K562 (cell line): ENCODE data around the gene NRXN3. TPM values are rescaled to one million over a fixed set of nuclear protein-coding genes. Genes with fewer than 3 reads are reported as not detected.

Source experiments
- CREM ChIP-seq: IDR thresholded peaks from 2 replicates; pipeline ENCODE4 v1.6.1; 2014; ENCODE audit warnings: antibody characterized with exemption, low read depth
- ELF2 ChIP-seq: fragments of 250-450 bp; sonication (Bioruptor Pico); IDR thresholded peaks from 2 replicates; pipeline ENCODE4 v1.5.0; 2021; ENCODE audit warnings: mild to moderate bottlenecking
- GABPA ChIP-seq: fragments of 200-800 bp; sonication (Bioruptor generic); conservative IDR thresholded peaks from 2 replicates; pipeline ENCODE4 v1.6.1; 2016; ENCODE audit warnings: low read depth, missing genetic modification characterization, missing compliant biosample characterization
- GATA2 ChIP-seq: sonication (generic); formaldehyde crosslinking; IDR thresholded peaks from 2 replicates; pipeline ENCODE4 v1.4.0; 2020; ENCODE audit warnings: mild to moderate bottlenecking, missing genetic modification reagents
- NRF1 ChIP-seq, 2 experiments: fragments of 450-650 bp; IDR thresholded peaks in 1 of 2; conservative IDR thresholded peaks in 1 of 2; 2 replicates each; pipeline ENCODE4 v1.6.1; 2014; ENCODE audit warnings: mild to moderate bottlenecking in 2 of 2
- RAD51 ChIP-seq: fragments of 450-650 bp; IDR thresholded peaks from 2 replicates; pipeline ENCODE4 v1.7.1; 2016; ENCODE audit warnings: low read depth, mild to moderate bottlenecking, borderline replicate concordance
- SMC3 ChIP-seq: conservative IDR thresholded peaks from 2 replicates; pipeline ENCODE4 v1.6.1; 2011; ENCODE audit warnings: low read depth, low read length, improper control_type of control experiment; ENCODE audit not compliant: insufficient read depth
- SP2 ChIP-seq: IDR thresholded peaks from 2 replicates; pipeline ENCODE4 v1.6.1; 2011; ENCODE audit warnings: mild to moderate bottlenecking, low read depth, low read length, moderate library complexity; ENCODE audit not compliant: poor library complexity, severe bottlenecking; ENCODE audit errors: extremely low read depth
- TEAD1 ChIP-seq, 2 experiments: fragments of 450-650 bp in 1 of 2; sonication (generic) in 1 of 2; formaldehyde crosslinking; IDR thresholded peaks; 2 replicates each; pipeline versions ENCODE4 v1.4.0 to v1.8.0; 2020 to 2022; ENCODE audit warnings: mild to moderate bottlenecking in 2 of 2, missing genetic modification reagents in 1 of 2
- XRCC3 ChIP-seq: fragments of 450-650 bp; IDR thresholded peaks from 2 replicates; pipeline ENCODE4 v1.6.1; 2017; ENCODE audit warnings: mild to moderate bottlenecking, moderate library complexity
- ZNF407 ChIP-seq: fragments of 450-650 bp; IDR thresholded peaks from 2 replicates; pipeline ENCODE4 v1.6.1; 2016; ENCODE audit warnings: low read depth
- ZNF778 ChIP-seq: fragments of 450-650 bp; formaldehyde crosslinking; IDR thresholded peaks from 2 replicates; pipeline ENCODE4 v1.4.0; 2020; ENCODE audit warnings: mild to moderate bottlenecking, moderate library complexity
- polyA plus RNA-seq, 8 experiments: library from polyadenylated mRNA; depleted of rRNA in 4 of 8; stranded (reverse) in 5 of 8; unstranded in 3 of 8; fragments of >200 nt; fragmentation: Nextera tagmentation in 2 of 8; fragmentation: Illumina TruSeq in 1 of 8; extraction: Ambion mirVana in 2 of 8; extraction: Trizol in 1 of 8; gene quantifications; 2 replicates each; pipeline versions ENCODE4 v1.2.1 to v1.2.3, GENCODE V29; 2011 to 2014; ENCODE audit warnings: inconsistent platforms in 1 of 8, missing spikeins in 1 of 8
- total RNA-seq, 7 experiments: library from RNA; depleted of rRNA in 6 of 7; stranded (reverse); fragments of >200 nt in 6 of 7; fragmentation: Illumina TruSeq in 2 of 7; extraction: Trizol in 2 of 7; gene quantifications; 2 replicates each; pipeline versions ENCODE4 v1.2.1 to v1.2.3, GENCODE V29; 2011 to 2021; ENCODE audit warnings: low replicate concordance in 1 of 7
- TF ChIP-seq, protein P1 (sequence below), 3 experiments: fragments of 200-800 bp in 1 of 3; sonication (Bioruptor generic) in 1 of 3; sonication (generic) in 1 of 3; formaldehyde crosslinking in 1 of 3; IDR thresholded peaks; 2 replicates each; pipeline versions ENCODE4 v1.6.1 to v1.8.0; 2016 to 2022; ENCODE audit warnings: mild to moderate bottlenecking in 2 of 3, missing compliant biosample characterization in 2 of 3, missing genetic modification characterization in 2 of 3, missing genetic modification reagents in 1 of 3
- TF ChIP-seq, protein P2 (sequence below), 3 experiments: IDR thresholded peaks in 2 of 3; conservative IDR thresholded peaks in 1 of 3; 2 replicates each; pipeline ENCODE4 v1.5.1; 2011 to 2012; ENCODE audit warnings: low read length in 3 of 3, mild to moderate bottlenecking in 3 of 3, control low read depth in 2 of 3, improper control_type of control experiment in 1 of 3, inconsistent platforms in 1 of 3, low read depth in 1 of 3, mixed read lengths in 1 of 3, moderate library complexity in 1 of 3; ENCODE audit not compliant: insufficient read depth in 2 of 3

The NRXN3 gene
- total and polyA plus RNA-seq, 9 of the 15 experiments (the other 6 are each of a cell fraction or from before 2014, with no cell fraction given) = 0.09 TPM; not detected in 8

GRCh38 chr14:78598046-78598920, 428.1 kb downstream of the NRXN3 start (continued):
- TF ChIP-seq, protein P1, sequence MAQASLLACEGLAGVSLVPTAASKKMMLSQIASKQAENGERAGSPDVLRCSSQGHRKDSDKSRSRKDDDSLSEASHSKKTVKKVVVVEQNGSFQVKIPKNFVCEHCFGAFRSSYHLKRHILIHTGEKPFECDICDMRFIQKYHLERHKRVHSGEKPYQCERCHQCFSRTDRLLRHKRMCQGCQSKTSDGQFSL (CRISPR knock-in tag; IDR thresholded peaks at IDR 0.05) = peak; percentile 81
- TF ChIP-seq, protein P1 (tag; IDR thresholded peaks at IDR 0.05) = no peak
- TF ChIP-seq ZNF778 (CRISPR knock-in tag) (no peak), CREM (0 out of 2 replicates have a peak, but pooled peaks have one; percentile 15), ELF2 (CRISPR knock-in tag) (no peak), NRF1 (conservative IDR thresholded peaks at IDR 0.05 in 1 of 2, IDR thresholded peaks at IDR 0.05 in 1 of 2) (no peak), TEAD1 (CRISPR knock-in tag; IDR thresholded peaks at IDR 0.05) (peak; percentile 97 to 98), SP2 (no peak), ZNF407 (no peak), XRCC3 (no peak), RAD51 (no peak), SMC3 (peak; percentile 38; the same call in 1 of the 2 replicates), GABPA (tag) (no peak), GATA2 (CRISPR knock-in tag) (no peak)
- TF ChIP-seq, protein P2, sequence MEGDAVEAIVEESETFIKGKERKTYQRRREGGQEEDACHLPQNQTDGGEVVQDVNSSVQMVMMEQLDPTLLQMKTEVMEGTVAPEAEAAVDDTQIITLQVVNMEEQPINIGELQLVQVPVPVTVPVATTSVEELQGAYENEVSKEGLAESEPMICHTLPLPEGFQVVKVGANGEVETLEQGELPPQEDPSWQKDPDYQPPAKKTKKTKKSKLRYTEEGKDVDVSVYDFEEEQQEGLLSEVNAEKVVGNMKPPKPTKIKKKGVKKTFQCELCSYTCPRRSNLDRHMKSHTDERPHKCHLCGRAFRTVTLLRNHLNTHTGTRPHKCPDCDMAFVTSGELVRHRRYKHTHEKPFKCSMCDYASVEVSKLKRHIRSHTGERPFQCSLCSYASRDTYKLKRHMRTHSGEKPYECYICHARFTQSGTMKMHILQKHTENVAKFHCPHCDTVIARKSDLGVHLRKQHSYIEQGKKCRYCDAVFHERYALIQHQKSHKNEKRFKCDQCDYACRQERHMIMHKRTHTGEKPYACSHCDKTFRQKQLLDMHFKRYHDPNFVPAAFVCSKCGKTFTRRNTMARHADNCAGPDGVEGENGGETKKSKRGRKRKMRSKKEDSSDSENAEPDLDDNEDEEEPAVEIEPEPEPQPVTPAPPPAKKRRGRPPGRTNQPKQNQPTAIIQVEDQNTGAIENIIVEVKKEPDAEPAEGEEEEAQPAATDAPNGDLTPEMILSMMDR (IDR thresholded peaks at IDR 0.05 in 2 of 3, conservative IDR thresholded peaks at IDR 0.05 in 1 of 3; ENCODE audit: insufficient read depth in 2 of 3, low read depth in 1 of 3, low read length in 3 of 3) = peak; percentile 80 to 83 (median 81)
